IPS DF 19.7 (cell line): ENCODE results near the gene SPRED2.

Experiments used
- DNase-seq: peaks from one replicate; pipeline ENCODE4 v3.0.0-alpha.2; 2013; ENCODE audit warnings: low read depth, low spot score

Gene SPRED2

DNA sequence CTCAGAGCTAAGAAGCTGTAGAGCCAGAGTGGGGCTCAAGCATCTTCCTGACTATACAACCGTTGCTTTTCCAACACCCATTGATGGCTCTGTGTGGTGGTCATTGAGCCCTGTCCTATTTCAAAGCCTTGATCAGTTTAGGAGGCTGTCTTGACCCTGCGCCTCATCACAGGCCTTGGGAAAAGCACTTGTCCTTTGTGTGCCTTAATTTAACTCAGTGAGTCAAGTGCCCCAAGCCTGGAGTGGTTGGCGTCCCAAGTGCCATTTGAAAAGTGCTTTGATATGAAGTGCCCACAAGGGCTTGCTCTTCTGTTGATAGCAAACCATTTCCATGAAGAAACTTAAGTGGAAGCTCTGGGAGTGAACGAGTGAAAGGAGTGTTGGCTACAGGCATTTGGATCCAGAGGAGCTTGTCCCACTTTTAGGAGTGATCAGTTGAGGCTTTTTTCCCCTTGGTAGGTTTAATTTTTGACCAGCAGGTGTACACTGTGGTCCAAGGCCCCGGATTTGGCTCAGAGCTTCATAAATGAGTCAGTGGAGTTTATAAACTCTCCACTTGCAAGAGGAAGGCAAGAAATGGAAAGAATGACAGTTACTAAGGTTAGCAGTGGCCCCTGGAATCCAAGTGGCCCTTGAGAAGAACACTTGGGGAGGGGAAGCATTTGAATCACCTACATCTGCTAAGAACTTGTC lies 154.5 kb downstream of the SPRED2 start:
- no peak for DNase-seq

DNA sequence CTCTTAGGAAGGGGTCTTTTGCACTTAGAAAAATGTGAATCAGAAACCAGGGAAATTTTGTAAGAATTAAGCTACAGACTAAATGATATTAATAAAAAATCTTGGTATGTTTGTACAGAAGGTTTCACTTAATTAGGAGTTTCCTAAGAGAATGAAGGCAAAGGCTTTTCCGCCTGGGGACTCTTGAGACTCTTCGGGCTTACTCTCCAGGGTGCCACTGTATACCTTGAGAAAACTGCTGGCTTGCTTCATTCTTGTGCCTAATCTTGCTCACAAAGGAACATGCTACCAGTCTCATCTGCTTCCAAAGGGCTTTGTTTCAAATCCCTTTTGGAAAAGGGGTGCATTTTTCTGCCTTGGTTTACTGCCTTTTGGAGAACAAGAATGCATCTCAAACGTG lies 155.3 kb downstream of the SPRED2 start:
- no peak for DNase-seq

DNA sequence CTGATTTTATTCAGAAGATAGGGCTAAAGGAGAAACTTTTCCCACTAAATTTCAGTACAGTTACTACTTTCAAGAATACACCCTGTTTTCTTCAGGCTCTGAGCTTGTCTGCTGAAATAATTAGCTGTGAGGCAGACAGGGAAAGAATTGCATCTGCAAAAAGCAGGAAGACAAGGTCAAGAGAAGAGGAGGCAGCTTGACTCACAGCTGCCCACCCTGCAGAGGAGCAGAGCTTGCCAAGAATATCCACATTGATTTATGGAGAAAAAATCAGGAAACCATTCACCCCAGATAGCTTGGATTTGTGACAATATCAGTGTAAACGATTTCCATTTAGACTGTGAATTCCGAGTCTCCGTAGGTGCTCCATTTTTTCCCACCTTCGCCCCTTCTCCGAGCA lies 155.8 kb downstream of the SPRED2 start:
- no peak for DNase-seq

DNA sequence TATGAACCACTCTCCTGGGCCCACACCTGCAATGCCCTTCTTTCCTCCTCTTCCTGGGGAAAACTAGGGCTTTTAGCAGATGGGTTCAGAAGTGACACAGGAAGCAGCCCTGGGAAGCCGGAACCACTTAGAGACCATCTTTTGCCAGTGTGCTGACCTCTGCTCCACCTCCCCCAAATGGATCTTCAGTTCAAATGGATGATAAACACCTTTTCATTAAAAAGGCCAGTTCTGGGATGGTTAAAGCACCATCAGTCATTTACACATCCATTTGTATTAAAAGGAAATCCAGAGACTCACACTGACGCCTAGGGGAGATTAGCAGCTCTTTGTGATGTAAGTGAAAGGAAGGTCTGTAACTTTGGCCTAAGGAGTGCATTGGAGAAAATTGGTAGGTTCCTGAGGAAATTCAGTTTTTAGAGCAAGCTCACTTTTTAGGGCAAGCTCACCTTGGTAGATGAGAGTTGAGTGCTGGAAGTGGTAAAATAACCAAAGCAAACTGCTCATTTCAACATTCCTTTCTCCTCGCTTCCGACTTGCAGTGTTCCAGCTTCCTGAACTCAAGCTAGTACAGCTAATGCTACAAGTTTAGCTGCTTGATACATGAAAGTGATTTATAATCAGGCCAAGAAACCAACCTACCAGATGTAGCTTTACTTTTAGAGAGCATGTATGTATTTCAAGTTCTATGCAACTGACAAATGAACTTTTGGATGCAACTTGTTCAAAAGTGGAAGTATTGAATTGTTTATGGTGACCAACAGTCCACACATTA lies 157.1 kb downstream of the SPRED2 start:
- peak; percentile 88 for DNase-seq

DNA sequence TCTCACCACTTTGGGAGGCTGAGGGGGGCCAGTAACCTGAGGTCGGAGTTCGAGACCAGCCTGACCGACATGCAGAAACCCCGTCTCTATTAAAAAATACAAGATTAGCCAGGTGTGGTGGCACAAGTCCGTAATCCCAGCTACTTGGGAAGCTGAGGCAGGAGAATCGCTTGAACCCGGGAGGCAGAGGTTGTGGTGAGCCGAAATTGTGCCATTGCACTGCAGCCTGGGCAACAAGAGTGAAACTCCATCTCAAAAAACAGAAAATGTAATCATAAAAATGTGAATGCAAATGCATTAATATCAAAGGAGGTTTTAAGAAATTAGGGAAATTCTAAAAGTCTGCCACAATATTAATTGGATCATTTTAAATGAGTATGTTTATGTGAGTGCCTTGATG lies 159.1 kb downstream of the SPRED2 start:
- DNase-seq: no peak

DNA sequence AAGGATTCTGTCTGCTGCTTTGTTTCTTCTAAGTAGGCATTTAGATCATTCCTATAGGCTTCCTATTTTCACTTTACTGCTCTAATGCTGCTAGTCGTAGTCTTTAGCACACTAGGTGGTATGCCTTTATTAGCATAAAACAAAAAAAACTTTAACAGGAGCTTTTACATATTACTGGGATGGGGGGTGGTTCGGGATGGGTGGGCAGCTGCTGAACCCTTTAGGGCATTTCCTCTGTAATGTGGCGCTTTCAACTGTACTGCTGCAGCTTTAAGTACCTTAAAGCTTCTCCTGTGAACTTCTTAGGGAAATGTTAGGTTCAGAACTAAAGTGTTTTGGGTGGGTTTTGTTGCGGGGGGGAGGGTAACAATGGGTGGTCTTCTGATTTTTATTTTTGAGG lies 163.4 kb downstream of the SPRED2 start:
- DNase-seq: no peak

DNA sequence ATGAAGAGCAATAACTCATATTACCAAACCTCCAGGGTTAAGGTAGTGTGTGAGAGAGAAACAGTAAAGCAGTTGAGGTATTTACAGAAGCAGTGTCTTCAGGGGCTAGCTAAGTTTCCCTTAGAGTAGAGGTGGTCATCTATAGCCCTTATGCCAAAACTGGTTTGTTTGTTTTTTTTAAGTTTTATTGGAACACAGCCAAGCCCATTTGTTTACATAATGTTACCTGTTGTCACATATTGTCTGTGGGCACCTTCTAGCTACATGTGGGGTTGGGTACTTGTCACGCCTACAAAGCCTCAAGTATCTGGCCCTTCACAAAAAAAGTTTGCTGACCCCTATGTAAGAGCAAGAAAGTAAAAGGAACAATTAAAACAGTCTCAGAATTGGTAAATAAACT lies 165.4 kb downstream of the SPRED2 start:
- DNase-seq: no peak

DNA sequence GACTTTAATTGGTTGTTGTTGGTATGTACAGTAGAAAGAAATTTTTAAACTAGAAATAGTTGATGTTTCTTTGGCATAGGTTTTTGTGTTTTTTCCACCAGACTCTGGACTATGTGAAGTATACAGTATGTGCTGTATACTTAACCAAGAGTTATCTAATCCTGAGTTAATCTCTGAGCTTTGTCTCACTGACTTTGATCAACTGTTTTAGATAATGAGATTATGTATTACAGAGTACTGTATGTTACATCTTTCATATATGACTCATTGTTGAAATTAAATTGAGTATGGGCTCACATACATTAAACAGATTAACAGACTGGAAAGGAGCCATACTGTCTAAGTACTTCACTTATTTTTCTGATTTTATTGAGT lies 166.7 kb downstream of the SPRED2 start:
- no peak for DNase-seq

DNA sequence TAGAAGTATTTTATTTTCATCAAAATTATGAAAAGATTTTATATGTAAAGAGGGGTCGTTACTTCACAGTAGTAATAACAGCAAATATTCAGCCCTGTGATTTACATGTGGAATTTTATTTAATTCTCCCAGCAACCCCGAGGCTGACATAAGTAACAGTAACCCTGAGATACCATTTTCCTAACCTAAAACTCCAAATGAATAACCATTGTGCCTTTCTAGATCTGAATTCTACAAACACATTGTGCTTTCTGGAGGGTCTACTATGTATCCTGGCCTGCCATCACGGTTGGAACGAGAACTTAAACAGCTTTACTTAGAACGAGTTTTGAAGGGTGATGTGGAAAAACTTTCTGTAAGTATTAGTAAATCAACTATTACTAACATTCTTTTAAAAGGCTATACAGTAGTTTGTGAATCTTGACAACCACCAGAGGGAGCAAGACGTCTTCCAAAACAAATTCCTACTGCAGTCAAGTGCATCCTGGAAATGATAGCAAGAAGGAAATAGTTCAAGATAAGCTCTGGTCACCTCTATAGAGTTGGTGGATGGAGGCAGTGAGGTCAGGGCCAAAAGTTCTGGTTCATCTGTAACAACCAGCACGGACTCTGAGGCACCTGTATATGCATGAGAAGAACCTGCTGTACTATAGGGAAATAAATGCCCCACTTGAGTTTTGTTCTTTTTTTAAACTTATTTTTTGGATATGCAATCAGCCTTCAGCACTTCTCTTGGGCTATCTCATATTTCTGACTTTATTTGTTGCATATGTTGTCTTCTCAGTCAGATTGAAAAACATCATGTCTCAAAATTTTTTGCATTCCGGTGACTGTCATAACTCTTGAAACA lies 167.4 kb downstream of the SPRED2 start:
- DNase-seq: peak; percentile 33

DNA sequence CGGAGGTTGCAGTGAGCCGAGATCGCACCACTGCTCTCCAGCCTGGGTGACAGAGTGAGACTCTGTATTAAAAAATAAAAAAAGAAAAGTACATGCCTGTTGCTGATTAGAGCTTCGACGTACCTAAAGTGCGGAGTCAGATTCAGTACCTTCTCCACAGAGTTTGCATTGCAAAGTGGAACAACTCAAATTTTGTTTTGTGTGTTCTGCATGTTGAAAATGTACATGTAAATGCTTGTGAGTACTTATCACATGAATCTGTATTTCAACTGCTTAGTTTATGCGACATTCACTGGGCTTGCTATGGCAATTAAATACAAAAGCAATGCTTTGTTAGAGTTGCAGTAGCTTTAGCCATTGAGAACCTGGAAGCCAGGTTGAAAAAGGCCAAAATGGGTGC lies 168.4 kb downstream of the SPRED2 start:
- DNase-seq: no peak

DNA sequence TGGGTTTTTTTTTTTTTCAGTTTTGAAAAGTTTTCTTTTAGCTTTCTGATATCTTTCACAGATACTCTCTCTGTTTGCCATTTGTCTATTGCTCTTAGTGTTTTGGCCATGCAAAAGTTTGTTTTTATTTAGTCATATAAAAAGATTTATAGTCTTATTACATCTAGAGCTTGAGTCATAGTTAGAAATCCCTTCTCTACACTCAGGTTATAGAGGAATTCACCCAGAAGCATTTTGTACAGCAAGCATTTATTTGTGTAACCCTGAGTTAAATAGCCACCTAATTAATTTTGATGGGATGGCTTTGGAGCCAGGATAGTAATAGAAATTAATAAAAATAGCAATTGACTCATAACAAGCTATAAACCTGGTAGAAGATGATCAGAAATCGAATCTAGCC lies 169.1 kb downstream of the SPRED2 start:
- DNase-seq: no peak

DNA sequence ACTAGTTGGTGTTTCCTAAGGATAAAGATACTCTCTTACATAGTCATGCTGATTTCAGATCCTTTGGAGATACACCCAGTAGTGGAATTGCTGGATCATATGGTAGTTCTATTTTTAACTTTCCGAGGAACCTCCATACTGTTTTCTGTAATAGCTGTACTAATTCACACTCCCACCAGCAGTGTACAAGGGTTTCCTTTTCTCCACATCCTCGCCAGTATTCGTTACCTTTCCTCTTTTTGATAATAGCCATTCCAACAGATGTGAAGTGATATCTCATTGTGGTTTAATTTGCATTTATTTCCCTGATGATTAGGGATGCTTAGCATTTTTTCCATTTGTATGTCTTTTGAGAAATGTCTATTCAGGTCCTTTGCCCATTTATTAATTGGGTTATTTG lies 170.7 kb downstream of the SPRED2 start:
- DNase-seq: no peak
